Hepatocyte (in vitro differentiated cells): ENCODE data around the gene TMEM131L. TPM values are rescaled to one million over a fixed set of nuclear protein-coding genes. Genes with fewer than 3 reads are reported as not detected.

Source experiments
- DNase-seq: peaks from one replicate; pipeline ENCODE4 v3.0.0-alpha.2; 2016; ENCODE audit warnings: low spot score
- H2AFZ ChIP-seq: fragments of 200-600 bp; sonication (generic); 2 replicates; pipeline ENCODE4 v1.6.0; 2016; ENCODE audit warnings: antibody characterized with exemption, mild to moderate bottlenecking
- H3K27ac ChIP-seq: fragments of 200-600 bp; sonication (generic); 2 replicates; pipeline ENCODE4 v1.5.1; 2016; ENCODE audit warnings: mild to moderate bottlenecking
- H3K27me3 ChIP-seq: fragments of 200-600 bp; sonication (generic); 2 replicates; pipeline ENCODE4 v1.6.1; 2016
- H3K36me3 ChIP-seq: fragments of 200-600 bp; sonication (generic); replicated peaks from 2 replicates; pipeline ENCODE4 v1.5.1; 2016; ENCODE audit warnings: low read depth; ENCODE audit not compliant: insufficient read depth
- H3K4me1 ChIP-seq: fragments of 200-600 bp; sonication (generic); 2 replicates; pipeline ENCODE4 v1.5.1; 2016; ENCODE audit warnings: mild to moderate bottlenecking, moderate library complexity; ENCODE audit not compliant: insufficient read depth
- H3K4me2 ChIP-seq: fragments of 200-600 bp; sonication (generic); 2 replicates; pipeline ENCODE4 v1.6.0; 2016
- H3K4me3 ChIP-seq: fragments of 200-600 bp; sonication (generic); 2 replicates; pipeline ENCODE4 v1.5.1; 2016; ENCODE audit warnings: mild to moderate bottlenecking
- H3K79me2 ChIP-seq: fragments of 200-600 bp; sonication (generic); 2 replicates; pipeline ENCODE4 v1.6.0; 2017; ENCODE audit warnings: mild to moderate bottlenecking
- H3K9me2 ChIP-seq: fragments of 200-600 bp; sonication (generic); replicated peaks from 2 replicates; pipeline ENCODE4 v1.6.0; 2017; ENCODE audit warnings: mild to moderate bottlenecking; ENCODE audit not compliant: insufficient read depth
- H3K9me3 ChIP-seq: fragments of 200-600 bp; sonication (generic); 2 replicates; pipeline ENCODE4 v1.5.1; 2016; ENCODE audit warnings: low read depth, mild to moderate bottlenecking
- H4K20me1 ChIP-seq: fragments of 200-600 bp; sonication (generic); 2 replicates; pipeline ENCODE4 v1.6.0; 2016; ENCODE audit warnings: mild to moderate bottlenecking; ENCODE audit not compliant: insufficient read depth, poor library complexity, severe bottlenecking
- CTCF ChIP-seq: fragments of 200-600 bp; sonication (generic); IDR thresholded peaks from 2 replicates; pipeline ENCODE4 v1.5.1; 2016; ENCODE audit warnings: antibody characterized with exemption, mild to moderate bottlenecking; ENCODE audit not compliant: poor library complexity
- EZH2 ChIP-seq: fragments of 200-600 bp; sonication (generic); IDR thresholded peaks from 2 replicates; pipeline ENCODE4 v1.6.1; 2016; ENCODE audit warnings: antibody characterized with exemption, mild to moderate bottlenecking, borderline replicate concordance
- EZH2phosphoT487 ChIP-seq: fragments of 200-600 bp; sonication (generic); IDR thresholded peaks from one replicate; pipeline ENCODE4 v1.6.1; 2018; ENCODE audit warnings: antibody characterized with exemption, mild to moderate bottlenecking, low read depth, moderate library complexity; ENCODE audit not compliant: unreplicated experiment, severe bottlenecking
- WGBS: methylation state at CpG from one replicate; pipeline ENCODE4 v1.1.6; 2016; ENCODE audit warnings: low lambda C conversion rate; ENCODE audit errors: missing lambda C conversion rate; 5-methylcytosine and 5-hydroxymethylcytosine counted together
- polyA plus RNA-seq: library from polyadenylated mRNA; unstranded; fragments of >200 nt; fragmentation: Nextera tagmentation; extraction: Ambion mirVana; gene quantifications from 2 replicates; pipeline ENCODE4 v1.2.1, GENCODE V29; 2016
- total RNA-seq: library from RNA; depleted of rRNA; stranded (reverse); fragments of >200 nt; gene quantifications from 2 replicates; pipeline ENCODE4 v1.2.3, GENCODE V29; 2014

TMEM131L gene
- total and polyA plus RNA-seq, 2 experiments from 2014 or later, result 6.3 to 10.5 TPM

DNA sequence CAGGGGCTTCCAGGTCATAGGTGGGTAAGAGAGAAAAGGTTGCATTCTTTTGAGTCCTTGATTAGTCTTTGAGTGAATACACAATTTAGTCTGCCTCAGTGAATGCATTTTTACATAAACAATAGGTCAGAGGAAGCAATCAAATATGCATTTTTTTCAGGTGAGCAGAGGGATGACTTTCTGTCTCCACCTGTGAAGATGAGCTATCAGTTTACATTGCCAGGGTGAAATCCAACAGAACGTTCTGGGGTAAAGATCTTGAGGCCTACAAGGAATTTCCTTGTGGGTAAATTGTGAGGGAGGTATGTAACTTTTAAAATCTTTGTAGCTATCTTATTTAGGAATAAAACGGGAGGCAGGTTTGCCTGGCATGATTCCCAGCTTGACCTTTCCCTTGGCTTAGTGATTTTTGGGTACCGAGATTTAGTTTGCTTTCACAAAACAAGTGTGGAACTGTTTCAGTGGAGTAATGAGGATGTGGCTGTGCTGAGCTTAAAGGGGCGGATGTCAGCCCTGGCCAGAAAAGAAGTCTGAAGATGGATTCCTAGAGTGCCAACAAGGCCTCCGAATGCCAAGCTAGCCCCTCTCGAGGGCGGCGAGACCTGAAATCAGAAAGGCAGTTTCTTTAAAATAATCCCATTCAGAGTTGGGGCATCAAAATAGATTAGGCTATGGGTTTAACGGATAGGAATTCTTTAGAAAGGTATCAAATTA lies 29.5 kb downstream of the TMEM131L start:
- Histone ChIP-seq H3K79me2 (peaks cover 18% of the 10 kb centered on the region), H3K36me3 (no peaks in the 10 kb centered on the region), H3K27me3 (no peaks in the 10 kb centered on the region), H3K9me2 (no peaks in the 10 kb centered on the region), H2AFZ (no peak overlapping the region), H3K4me2 (no peak overlapping the region), H3K9me3 (no peaks in the 10 kb centered on the region), H3K4me1 (peaks cover 22% of the 10 kb centered on the region), H3K27ac (no peak overlapping the region), H4K20me1 (no peaks in the 10 kb centered on the region), H3K4me3 (no peak overlapping the region)
- DNase-seq, result no peak
- WGBS, result 84% methylated on average over 9 of the region's 9 CpGs
- TF ChIP-seq EZH2 (no peak), EZH2phosphoT487 (no peak), CTCF (no peak)

DNA sequence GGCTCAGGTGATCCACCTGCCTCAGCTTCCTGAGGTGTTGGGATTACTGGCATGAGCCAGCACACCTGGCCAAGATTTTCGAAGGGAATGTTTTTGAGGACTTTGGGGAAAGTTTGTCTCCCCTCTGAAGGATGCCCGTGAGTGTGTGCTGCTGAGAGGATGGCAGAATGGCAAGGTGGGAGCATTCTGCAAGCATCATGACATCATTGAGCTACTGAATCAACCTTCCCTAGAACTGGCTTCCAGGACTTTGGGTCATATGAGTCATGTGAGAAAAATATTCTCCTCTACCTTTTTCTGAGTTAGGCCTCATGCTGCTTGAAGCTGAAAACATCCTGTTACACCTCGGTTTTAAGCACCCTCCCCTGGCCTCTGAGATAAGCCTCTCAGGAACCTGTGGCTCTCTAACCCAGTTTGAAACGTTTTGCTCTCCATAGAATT lies 31.0 kb downstream of the TMEM131L start:
- TF ChIP-seq CTCF (no peak), EZH2 (no peak), EZH2phosphoT487 (no peak)
- H3K9me2 ChIP-seq, result no peaks in the 10 kb centered on the region
- peak overlapping the region; percentile 56 for H3K4me2 ChIP-seq
- no peak overlapping the region for H2AFZ ChIP-seq
- H4K20me1 ChIP-seq, result no peaks in the 10 kb centered on the region
- H3K4me1 ChIP-seq, result peaks cover 22% of the 10 kb centered on the region
- H3K36me3 ChIP-seq, result no peaks in the 10 kb centered on the region
- peak; percentile 42 for DNase-seq
- peaks cover 18% of the 10 kb centered on the region for H3K79me2 ChIP-seq
- H3K27ac ChIP-seq, result peak overlapping the region; percentile 74
- no peaks in the 10 kb centered on the region for H3K27me3 ChIP-seq
- 49% methylated on average over 4 of the region's 4 CpGs for WGBS
- H3K4me3 ChIP-seq, result no peak overlapping the region
- no peaks in the 10 kb centered on the region for H3K9me3 ChIP-seq

GRCh38 chr4:153497988-153498967 lies 32.1 kb downstream of the TMEM131L start:
- peak overlapping the region; percentile 74 for H3K27ac ChIP-seq
- TF ChIP-seq EZH2phosphoT487, result no peak
- no peak for TF ChIP-seq EZH2
- no peak for TF ChIP-seq CTCF
- WGBS, result 54% methylated on average over 9 of the region's 9 CpGs
- no peaks in the 10 kb centered on the region for H3K36me3 ChIP-seq
- no peaks in the 10 kb centered on the region for H3K9me2 ChIP-seq
- H4K20me1 ChIP-seq, result no peaks in the 10 kb centered on the region
- no peaks in the 10 kb centered on the region for H3K9me3 ChIP-seq
- no peak overlapping the region for H3K4me3 ChIP-seq
- no peak overlapping the region for H2AFZ ChIP-seq
- DNase-seq, result peak; percentile 36
- H3K4me2 ChIP-seq, result peak overlapping the region; percentile 56
- peaks cover 22% of the 10 kb centered on the region for H3K4me1 ChIP-seq
- peaks cover 14% of the 10 kb centered on the region for H3K79me2 ChIP-seq
- no peaks in the 10 kb centered on the region for H3K27me3 ChIP-seq
